SIG-M5 treated with dmso at 0.1 percent for 504 hours (cell line): ENCODE measurements around the gene PRR29.
"Not testable (repeated sequence)": the region's sequence is repeated elsewhere in the genome, so short reads cannot be mapped to it uniquely, and the experiment has no call there.

Experiments used
- DNase-seq: peaks from one replicate; lab custom pipeline; 2025; ENCODE audit not compliant: unreplicated experiment; lab: John Stamatoyannopoulos, UW

PRR29 gene

DNA sequence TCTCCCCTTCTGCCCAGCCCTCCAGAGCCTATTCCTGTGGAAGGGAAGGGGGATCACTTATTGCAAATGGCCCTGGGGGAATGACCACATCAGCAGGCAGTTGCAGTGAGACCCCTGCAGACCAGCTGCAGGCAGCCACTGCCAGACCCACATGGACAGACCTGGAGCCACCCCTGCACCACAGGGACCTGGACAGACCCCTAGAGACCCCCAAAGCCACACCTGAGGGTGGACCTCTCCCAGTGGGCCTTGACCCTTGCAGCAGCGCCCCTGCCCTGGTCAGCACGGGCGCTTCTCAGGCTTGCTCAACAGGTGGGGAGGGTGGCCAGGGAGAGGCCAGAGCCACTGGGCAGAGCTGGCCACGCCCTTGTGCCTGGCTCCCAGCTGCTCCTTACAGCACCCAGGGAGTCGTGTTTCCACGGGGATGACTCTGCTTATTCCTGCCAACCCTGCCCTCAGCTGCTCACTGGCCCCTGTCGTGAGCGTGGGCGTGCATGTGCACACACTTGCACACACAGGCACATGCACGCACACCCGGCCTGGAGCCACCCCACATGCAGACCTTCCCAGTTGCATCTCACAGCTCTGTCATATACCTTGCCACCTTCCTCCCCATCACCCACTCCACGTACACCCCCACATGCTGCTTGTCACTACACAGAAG lies 24.1 kb upstream of the PRR29 start:
- peak; percentile 11 for DNase-seq

DNA sequence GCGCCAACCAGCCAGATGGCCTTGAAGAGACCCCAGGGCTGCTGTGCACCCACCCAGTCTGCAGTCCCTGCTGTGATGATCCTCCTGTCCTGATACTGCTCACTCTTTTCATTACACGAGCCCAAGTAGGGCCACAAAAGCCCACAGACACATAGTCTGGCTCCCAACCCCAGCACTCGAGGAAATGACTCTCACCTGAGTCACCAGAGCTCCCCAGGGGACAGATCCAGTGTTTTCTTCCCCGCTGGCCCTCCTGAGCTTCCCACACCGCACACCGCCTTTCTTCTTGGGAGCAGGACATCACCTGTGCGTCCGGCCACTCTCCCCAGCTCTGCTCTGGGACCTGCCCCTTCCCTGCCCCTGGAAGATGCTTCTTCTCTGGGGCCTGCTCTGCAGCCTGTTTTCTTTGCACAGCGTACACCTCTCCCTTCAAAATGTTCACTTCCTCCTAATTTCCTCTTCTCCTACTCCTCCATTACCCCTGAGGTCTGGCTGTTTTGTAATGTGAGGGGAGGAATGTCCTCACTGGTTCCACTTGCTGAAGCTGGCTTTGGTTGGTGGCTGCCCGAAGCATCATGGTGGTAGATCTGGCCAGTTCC lies 23.5 kb upstream of the PRR29 start:
- no peak for DNase-seq

DNA sequence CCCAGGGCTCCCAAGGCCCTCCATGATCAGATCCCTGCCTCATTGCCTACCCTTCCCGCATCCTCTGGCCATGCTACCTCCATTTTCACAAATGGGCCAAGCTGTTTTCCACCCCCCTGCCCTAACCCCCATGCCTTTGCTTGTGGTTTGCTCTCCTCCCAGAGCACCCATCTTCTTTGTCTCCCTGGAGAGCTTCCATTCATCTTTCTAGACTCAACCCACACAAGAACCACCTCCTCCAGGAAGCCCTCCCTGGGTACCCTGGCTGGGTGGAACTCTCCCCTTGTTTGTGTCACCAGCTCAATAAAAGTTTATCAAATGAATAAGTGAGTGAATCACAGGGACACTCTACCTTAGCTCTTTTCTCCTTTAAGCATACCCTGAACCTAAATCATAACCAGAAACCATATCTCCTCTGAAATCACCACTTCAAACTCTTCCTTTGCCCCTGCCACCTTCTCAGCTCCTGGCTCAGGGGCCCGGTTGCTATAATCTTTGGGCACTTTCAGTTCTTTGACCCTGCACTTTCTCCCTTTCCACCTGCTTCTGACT lies 22.5 kb upstream of the PRR29 start:
- DNase-seq = no peak

DNA sequence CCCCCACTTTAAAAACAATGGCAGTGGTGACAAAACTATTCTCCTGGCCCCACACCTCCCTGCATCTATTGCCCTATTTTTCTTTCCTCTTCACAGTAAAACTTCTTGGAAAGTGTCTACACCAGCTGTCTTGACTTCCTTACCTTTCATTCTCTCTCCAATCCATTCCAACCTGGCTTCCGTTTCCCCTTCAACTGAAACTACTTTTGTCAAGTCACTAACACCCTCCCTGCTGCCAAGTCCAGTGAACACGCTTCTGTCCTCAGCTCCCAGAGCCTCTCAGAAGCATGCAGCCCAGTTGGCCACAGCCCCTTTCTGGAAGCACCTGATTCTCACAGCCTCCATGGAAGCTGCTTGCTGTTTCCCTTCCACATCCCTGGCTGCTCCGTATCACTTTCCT lies 21.4 kb upstream of the PRR29 start:
- DNase-seq = no peak

DNA sequence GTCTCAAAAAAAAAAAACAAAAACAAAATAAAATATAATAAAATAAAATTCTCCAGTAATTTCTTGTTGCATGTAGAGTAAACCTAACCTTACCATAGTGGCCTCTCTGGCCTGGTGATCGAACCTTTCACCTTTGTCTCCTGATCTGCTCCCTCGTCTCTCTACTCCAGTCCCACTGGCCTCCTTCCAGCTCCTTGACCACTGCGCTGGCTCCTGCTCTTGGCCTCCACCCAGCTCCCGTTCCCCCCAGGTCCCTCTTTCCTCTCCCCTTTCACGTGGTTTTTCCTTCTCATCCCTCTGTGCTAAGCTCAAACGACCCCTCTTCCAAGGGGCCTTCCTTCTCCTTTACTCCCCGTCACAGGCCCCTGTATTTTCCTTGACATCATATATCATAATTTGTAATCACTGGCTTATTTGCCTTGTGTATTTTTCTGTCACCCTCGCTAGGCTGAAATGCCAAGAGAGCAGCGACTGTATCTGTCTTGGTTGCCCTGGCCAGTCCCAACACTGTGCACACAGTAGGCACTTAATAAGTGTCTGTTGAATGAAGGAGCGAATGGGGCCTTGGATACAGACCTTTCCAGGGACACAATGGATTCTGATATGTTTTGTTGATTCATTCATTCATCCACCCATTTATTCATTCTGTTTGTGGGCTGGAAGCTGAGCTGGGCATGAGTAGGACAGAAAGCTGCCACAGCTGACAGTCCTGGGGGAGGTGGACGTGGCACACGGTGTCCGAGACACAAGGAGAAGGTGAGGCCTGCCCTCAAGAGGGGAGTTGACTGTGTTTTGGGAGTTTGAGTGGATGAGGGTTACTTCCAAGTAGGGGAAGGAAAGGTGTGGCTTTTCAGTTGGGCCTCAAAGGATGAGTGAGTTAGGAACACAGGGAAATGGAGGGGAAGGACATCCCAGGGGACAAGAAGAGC lies 19.6 kb upstream of the PRR29 start:
- no peak for DNase-seq

DNA sequence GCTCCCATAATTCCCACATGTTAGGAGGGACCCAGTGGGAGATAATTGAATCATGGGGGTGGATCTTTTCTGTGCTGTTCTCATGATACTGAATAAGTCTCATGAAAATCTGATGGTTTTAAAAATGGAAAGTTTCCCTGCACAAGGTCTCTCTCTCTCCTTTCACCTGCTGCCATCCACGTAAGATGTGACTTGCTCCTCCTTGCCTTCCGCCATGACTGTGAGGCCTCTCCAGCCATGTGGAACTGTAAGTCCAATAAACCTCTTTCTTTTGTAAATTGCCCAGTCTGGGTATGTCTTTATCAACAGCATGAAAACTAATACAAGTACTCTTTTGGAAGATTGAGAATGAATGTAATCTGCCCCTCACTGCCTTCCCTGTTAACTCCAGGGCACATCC lies 15.5 kb upstream of the PRR29 start:
- not testable (repeated sequence) for DNase-seq

DNA sequence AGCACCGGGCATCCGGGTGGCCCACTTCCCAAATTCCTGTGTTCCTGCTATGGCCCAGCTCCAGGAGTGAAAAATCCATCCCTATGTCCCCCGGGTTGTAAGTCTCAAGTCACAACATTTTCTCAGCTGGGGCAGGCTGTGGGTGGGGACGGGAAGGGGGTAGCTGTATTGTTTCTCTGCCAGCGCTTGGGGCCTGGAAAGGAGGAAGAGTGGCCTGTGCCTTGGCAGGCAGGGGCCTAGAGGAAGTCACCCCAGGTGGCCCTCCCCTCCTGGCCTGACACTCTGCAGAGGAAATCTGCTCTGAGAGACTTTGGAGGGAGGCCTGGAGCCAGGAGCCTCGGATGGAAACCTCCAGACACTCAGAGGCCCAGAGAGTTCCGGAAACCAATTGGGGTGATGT lies 14.8 kb upstream of the PRR29 start:
- no peak for DNase-seq

DNA sequence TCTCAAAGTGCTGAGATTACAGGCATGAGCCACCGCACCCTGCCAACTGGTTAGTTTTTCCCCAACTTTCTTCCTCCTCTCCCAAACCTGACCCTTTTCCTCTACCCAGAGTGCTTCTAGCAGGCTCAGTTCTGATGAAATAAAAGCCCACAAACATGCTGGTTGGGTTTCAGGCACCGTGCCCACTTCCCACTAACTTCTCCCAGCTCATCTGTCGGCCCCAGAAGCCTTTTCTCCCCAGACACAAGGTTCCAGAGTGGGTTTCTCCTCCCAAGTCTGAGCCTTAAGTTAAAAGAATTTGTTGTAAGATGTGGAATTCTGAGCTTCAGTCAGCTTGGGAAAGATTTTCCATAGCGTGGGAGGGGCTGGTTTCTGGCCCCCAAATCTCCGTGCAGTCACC lies 13.9 kb upstream of the PRR29 start:
- DNase-seq = no peak

DNA sequence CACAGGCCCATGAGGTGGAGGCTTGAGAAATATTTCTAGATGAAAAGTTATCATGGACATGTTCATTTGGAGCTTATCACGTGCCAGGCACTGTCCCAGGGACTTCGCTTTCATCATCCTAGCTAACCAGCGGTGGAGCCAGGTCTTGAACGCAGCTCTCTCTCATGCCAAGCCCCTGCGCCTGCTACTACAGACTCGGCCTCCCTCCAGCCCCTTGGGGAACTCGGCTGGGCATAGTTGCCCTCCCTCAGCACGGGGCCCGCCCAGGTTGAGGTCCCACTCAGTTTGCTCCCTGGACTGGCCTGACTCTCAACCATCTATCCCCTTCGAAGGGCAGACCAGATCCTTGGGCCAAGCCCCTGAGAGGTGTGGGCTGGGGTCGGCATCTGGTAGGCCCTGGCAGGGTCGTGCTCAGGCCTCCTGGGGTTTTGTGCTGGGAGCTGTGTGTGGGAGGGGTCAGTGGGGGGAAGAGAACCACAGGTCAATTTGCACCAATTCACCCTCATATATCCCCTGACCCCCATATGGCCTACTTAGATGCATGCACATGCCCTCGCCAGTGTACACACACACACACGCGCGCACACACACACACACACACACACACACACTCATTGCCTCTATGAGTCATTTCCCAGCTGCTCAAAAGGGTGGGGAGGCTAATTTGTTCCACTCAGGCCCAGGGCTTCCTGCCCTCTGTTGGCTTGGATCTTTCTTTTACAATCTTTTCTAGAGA lies 13.3 kb upstream of the PRR29 start:
- DNase-seq = peak; percentile 51

DNA sequence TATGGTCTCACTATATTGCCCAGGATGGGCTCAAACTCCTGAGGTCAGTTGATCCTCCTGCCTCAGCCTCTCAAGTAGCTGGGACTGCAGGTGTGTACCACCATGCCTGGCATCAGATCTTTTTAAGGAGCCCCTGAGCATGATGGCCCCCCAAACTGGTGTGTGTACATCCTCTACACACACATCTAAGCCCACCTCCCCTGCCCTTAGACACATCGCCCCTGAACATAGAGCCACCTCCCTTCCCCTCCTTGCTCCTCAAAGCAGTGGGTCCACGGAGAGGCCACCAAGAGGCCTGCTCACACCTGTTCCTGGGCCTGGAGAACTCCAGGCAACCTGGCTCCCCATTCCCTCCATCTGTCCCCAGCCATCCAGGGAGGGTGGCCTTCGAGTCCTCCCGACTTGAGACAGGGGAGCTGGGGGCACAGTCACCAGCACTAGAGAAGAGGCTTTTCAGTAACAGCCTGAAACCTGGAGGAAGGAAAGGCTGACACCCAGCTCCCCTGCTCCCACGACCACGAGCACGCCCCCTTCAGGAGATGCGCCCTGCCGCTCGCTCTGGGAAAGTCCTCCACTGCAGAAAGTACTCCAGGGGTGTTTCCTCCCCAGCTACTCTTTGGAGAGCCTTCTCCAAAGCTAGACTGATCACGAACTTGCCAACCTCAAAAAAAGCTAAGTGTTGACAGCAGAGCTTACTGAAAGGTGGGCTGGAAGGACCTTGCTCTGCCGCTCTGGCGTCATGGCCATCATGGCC lies 12.6 kb upstream of the PRR29 start:
- DNase-seq = no peak

DNA sequence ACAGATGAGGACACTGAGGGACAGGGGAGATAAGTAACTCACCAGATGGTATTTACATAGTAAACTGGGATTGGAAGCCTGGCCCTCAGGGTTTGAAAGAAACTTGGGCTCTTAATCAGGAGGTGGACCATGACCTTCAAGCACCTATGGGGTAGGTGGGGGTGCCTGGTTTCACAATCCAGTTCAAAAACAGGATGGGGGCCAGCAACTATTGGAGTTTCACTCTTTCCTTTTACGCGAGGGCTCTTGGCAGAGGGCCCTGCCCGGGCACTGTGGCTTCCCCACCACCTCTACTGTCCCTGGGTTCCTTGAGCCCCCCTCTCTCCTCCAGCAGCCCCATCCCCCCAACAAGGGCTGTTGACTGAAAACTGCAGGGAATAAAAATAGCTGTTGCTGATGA lies 11.3 kb upstream of the PRR29 start:
- no peak for DNase-seq

DNA sequence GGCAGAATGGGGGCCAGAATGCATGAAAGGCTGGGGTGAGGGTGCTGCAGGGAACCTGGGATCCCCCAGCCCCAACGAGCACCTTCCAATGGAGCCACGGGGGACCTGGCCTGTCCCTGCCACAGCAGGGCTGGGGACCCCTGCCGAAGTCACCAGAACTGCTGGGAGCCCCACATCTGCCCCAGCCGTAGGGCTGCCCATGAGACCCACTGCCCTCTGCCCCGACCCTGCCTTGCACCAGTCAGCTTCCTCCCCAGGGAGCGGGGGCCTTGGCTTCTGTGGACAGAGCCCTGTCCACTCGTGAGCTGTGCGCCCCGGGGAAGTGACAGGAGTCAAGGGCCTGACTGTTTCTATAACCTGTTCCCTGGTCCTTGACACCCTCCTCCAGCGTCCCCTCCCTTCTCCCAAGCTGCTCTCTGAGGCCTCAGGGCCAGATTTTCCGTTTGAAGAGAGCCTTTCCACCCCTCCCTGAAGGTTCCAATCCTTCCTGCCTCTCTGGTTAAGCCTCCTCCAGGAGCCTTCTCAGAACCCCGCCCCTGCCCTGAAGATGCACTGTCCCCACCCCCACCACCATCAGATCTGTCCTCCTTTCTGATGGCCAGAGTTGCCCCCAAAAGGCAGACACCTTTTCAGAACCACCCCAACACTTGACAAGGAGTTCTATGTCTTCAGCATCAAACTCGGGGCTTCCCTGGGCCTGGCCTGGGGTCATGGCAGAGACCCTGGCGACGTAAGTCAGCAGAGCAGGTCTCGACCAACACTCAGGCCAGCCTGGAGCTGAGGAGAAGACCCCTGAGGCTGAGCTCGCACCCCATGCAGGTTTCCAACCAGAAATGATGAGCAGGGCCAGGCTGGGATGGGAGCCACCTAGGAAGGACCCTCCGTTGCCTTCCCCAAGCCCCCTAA lies 10.7 kb upstream of the PRR29 start:
- no peak for DNase-seq

DNA sequence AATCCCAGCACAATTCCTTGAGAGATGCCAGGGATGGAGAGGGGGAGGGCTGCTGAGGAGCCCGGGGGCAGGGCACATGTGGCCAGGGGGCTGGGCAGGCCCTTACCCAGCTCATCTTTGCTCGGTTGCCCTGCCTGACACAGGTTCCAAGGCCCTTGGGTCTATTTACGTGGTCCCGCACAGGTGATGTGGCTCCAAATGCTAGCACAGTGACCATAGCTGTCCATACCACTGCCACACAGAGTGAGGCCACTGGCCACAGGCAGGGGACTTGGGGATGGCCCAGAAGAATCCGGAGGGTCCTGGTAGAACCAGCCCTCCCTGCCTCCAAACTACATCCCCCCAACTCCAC lies 10.0 kb upstream of the PRR29 start:
- DNase-seq = no peak

DNA sequence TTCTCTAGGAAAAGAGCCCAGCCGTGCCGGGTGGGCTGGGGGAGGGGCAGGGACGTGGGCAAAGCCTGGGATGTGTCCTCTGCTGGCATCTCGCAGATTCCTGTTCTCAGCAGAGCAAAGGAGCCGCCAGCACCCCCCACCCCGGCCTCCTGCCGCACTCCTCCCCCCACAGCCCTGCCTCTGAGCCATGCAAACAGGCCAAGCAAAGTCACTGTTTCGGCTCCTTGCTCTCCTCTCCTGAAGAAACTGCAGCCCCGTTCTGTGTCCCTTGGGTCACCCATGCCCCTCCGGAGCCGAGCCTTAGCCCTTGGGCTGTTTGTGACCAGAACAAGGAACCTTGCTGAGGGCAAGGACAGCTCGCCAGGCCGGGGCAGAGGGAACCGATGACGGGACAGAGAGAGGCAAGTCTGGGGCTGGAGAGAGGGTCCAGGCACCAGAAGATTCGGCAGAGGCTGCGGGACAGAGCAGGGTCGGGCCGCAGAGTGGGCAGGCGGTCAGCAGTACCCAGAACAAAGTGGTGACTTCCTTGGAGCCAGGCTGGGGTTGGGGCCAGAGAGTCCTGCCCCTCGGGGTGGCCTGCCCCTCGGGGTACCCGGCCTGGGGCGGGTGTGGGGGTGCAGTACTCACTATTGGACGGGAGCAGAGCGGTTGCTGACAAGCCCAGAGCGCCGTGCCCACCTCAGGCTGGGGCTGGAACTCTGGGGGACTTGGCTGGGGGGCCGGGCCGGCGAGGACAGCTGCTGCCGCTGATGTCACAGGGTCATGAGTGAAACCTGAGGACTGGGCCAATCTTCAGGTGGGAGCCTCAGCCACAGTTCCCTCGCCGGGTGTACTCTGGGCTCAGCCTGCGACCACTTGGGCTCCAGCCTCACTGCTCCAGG lies 9.2 kb upstream of the PRR29 start:
- DNase-seq = no peak

DNA sequence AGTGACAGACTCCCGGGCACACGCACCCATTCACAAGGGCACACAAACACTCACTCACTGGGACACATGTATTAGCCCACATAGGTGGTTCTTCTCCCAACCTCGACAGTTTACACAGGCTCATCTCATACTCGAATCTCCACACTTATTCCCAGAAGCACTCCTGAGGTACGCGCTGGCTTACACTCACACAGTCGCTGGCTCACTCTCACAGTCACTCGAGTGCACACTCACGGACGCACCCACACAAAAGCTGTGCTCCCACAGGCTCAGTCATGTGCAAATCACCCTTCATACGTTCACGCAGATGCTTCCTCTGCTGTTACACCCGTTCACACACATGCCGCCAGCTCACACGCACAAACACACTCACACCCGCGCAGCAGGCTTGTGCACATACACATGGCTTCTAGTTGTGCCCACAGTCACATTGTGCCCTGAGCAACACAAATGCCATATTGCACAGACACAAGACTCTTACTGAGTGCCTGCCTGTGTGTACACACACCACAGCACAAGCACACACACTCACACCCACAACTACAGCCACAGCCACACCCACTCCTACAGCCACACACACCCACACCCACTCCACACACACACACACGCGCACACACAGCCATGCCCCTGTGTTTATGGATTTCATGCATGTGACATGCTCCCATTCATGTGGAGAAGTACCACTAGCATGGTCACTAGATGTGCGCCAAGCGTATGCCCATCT lies 8.4 kb upstream of the PRR29 start:
- DNase-seq = no peak

DNA sequence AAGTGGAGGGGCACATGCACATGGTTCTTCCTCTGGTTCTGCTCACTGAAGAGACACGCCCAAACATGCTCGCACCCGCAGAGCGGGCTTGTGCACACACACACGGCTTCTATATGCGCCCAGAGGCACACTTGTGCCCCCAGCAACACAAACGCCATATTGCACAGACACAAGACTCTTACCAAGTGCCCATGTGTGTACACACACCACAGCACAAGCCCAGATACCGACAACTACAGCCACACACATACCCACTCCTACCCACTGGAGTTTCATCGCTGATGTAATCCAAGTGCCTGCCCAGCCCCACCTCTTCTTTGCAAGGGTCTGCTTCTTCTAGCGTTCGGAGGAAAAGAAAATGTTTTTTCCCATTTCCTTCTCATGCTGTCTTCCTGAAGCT lies 6.5 kb upstream of the PRR29 start:
- DNase-seq = no peak

DNA sequence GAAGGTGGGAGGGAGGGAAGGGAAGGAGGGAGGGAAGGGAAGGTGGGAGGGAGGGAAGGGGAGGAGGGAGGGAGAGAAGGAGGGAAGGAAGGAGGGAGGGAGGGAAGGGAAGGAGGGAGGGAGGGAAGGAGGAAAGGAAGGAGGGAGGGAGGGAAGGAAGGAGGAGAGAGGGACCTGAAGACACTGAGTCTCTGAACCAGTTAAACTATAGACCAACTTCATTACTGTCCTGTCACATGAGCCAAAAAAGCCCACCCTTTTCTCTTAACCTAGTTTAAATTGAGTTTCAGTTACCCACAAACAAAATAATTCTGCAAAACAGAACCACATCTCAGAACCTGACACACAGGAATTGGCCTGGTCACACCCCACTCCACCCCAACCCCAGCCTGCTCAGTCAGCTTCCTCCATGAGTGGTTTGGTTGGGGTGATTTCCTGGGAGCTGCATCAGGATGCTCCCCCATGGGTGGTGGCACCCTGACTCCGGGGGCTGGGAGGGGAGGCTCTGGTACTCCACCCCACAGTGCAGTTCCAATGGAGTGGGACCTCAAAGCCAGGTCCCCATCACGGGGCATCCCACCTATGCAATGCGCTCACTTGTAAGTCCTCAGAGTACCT lies 4.7 kb upstream of the PRR29 start:
- no peak for DNase-seq
